ENCODE data around the gene SLX4IP. TPM values are rescaled to one million over a fixed set of nuclear protein-coding genes. Genes with fewer than 3 reads are reported as not detected.
"Not testable (repeated sequence)": the region's sequence is repeated elsewhere in the genome, so short reads cannot be mapped to it uniquely, and the experiment has no call there.

Gene SLX4IP
- total RNA-seq, 2 donors from 2014 or later = 4.7 to 5.8 TPM

DNA sequence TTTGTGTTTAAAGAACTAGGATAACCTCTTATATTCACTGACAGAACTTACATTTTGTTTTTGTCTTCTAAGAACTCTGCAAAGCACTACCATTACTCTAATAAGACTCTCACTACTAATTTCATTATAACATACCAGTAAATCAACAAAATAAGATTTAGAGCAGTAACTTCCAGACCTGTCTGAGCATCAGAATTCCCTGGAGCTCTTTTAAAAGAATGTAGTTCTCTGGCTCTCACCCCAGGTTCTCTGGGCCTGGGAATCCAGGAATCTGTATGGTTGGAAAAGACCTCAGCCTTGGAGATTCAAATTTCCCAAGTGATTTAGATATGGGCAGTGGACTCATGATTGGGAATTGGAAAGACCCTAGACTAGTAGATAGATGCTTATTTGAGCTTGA, 149.3 kb downstream of the SLX4IP start:
- H3K9me3 ChIP-seq = no peaks in the 10 kb centered on the region
- TF ChIP-seq, protein P1, sequence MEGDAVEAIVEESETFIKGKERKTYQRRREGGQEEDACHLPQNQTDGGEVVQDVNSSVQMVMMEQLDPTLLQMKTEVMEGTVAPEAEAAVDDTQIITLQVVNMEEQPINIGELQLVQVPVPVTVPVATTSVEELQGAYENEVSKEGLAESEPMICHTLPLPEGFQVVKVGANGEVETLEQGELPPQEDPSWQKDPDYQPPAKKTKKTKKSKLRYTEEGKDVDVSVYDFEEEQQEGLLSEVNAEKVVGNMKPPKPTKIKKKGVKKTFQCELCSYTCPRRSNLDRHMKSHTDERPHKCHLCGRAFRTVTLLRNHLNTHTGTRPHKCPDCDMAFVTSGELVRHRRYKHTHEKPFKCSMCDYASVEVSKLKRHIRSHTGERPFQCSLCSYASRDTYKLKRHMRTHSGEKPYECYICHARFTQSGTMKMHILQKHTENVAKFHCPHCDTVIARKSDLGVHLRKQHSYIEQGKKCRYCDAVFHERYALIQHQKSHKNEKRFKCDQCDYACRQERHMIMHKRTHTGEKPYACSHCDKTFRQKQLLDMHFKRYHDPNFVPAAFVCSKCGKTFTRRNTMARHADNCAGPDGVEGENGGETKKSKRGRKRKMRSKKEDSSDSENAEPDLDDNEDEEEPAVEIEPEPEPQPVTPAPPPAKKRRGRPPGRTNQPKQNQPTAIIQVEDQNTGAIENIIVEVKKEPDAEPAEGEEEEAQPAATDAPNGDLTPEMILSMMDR (IDR thresholded peaks at IDR 0.05) = no peak
- H3K27me3 ChIP-seq (replicated peaks; ENCODE audit: insufficient read depth) = no peaks in the 10 kb centered on the region
- H3K27ac ChIP-seq = peak overlapping the region in 1 of 2 donors; percentile 13
- peaks cover 11 to 69% of the 10 kb centered on the region in 2 donors for H3K4me1 ChIP-seq (ENCODE audit: control insufficient read depth in 1 of 2, low read depth in 2 of 2)
- ATAC-seq (ENCODE audit: insufficient number of reproducible peaks, low FRiP score, low read depth) (no peak), DNase-seq (ENCODE audit: low spot score) (no peak)
- no peaks in the 10 kb centered on the region for H3K36me3 ChIP-seq
- no peak overlapping the region for H3K4me3 ChIP-seq

DNA sequence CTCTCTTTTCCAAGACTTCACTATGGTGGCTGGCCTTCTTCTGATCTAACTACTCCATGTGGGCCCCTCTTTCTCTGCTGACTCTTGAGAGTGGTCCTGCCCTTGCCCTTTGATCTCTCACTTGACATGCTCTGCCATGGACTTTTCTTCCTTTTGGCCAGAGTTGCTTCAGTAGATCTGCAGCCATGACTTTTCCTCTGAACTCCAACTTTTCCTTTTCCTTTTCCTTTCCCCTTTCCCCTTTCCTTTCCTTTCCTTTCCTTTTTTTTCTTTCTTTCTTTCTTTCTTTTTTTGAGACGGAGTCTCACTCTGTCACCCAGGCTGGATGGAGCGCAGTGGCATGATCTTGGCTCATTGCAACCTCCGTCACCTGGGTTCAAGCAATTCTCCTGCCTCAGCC, 150.2 kb downstream of the SLX4IP start:
- no peak for DNase-seq (ENCODE audit: low spot score)
- no peak for ATAC-seq (ENCODE audit: insufficient number of reproducible peaks, low FRiP score, low read depth)
- Histone ChIP-seq H3K27ac (no peak overlapping the region), H3K36me3 (no peaks in the 10 kb centered on the region), H3K27me3 (replicated peaks; ENCODE audit: insufficient read depth) (no peaks in the 10 kb centered on the region), H3K9me3 (no peaks in the 10 kb centered on the region), H3K4me3 (no peak overlapping the region), H3K4me1 (ENCODE audit: control insufficient read depth in 1 of 2, low read depth in 2 of 2) (peaks cover 12 to 72% of the 10 kb centered on the region in 2 donors)
- TF ChIP-seq, protein P1 (IDR thresholded peaks at IDR 0.05) = no peak

DNA sequence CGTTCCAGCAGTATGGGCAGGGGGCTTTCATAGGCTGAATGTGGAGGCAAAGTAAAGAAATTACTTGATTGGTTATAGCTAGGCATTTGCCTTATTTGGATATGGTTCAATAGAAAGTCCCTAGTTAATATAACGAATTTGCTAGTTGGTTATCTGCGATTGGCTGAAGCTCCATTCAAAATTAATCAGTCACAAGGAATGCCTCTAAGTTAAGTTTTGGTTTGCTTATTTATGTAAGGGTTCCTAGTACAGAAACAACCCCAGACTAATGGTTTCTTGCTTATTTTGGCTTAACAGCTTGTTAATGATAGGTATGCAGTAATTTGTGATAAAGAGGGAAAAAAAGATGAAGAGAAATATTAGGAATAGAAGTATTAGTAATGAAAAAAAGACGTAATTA, 151.2 kb downstream of the SLX4IP start:
- Histone ChIP-seq H3K27ac (peak overlapping the region in 1 of 2 donors; percentile 28), H3K9me3 (no peaks in the 10 kb centered on the region), H3K4me1 (ENCODE audit: control insufficient read depth in 1 of 2, low read depth in 2 of 2) (peaks cover 22 to 81% of the 10 kb centered on the region in 2 donors), H3K27me3 (replicated peaks; ENCODE audit: insufficient read depth) (no peaks in the 10 kb centered on the region), H3K36me3 (no peaks in the 10 kb centered on the region), H3K4me3 (peak overlapping the region; percentile 32)
- TF ChIP-seq, protein P1 (IDR thresholded peaks at IDR 0.05) = no peak
- no peak for DNase-seq (ENCODE audit: low spot score)
- no peak for ATAC-seq (ENCODE audit: insufficient number of reproducible peaks, low FRiP score, low read depth)

DNA sequence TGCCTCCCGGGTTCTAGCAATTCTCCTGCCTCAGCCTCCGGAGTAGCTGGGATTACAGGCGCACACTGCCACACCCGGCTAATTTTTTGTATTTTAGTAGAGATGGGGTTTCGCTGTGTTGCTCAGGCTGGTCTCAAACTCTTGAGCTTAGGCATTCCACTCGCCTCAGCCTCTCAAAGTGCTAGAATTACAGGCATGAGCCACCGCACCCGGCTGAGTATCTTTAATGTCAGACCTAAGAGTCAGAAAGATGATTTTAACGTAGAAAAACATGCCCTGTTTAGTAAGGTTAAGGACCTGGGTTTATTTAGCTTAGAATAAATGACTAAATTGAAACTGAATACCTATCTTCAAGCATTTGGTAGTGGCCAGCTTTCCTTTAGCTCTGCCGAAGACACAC, 155.3 kb downstream of the SLX4IP start:
- H3K27me3 ChIP-seq (replicated peaks; ENCODE audit: insufficient read depth); H3K36me3 ChIP-seq; ATAC-seq (ENCODE audit: insufficient number of reproducible peaks, low FRiP score, low read depth); DNase-seq (ENCODE audit: low spot score); H3K4me3 ChIP-seq; H3K9me3 ChIP-seq: not testable (repeated sequence)
- Histone ChIP-seq H3K27ac (peak overlapping the region; percentile 75 to 80), H3K4me1 (ENCODE audit: control insufficient read depth in 1 of 2, low read depth in 2 of 2) (peaks cover 37 to 91% of the 10 kb centered on the region in 2 donors)

DNA sequence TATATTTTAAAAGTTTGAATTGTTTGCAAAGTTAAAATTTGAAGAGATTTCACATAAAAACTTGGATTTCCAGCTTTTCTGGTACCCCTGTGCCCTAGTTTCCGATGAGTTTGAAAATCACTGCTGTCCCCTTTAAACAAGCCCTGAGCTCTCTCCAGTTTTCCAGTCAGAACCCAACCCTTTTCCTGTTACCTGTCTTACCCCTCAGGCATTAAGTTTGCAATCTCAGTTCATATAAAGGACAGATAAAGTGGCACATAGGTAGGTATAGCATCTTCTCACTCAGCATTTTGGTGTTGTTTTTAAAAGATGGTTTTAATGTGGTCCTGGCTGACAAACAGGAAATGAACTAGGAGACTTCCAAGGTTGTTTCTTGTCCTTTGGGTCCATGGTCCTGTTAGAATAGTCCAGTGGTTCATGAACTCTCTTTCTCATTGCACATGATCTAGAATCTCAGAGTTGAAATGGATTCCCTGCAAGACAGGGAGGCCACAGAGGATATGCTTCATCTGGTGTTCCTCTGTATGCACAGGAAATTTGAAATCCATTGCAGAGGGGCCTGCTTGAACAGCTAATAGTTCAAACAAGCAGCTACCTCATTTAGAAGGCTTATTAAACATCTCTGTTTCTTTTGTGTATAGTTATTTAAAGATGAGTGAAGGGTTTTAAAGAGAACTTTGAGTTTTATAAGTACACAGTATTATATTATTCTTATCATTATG, 156.0 kb downstream of the SLX4IP start:
- Histone ChIP-seq H3K27me3 (replicated peaks; ENCODE audit: insufficient read depth) (no peaks in the 10 kb centered on the region), H3K36me3 (no peaks in the 10 kb centered on the region), H3K4me1 (ENCODE audit: control insufficient read depth in 1 of 2, low read depth in 2 of 2) (peaks cover 37 to 91% of the 10 kb centered on the region in 2 donors), H3K9me3 (no peaks in the 10 kb centered on the region), H3K27ac (peak overlapping the region; percentile 75 to 80), H3K4me3 (no peak overlapping the region)
- TF ChIP-seq, protein P1 (IDR thresholded peaks at IDR 0.05) = no peak
- ATAC-seq (ENCODE audit: insufficient number of reproducible peaks, low FRiP score, low read depth) (no peak), DNase-seq (ENCODE audit: low spot score) (no peak)
